SK-N-SH treated with all-trans-retinoic acid at 6 μM for 48 hours (cell line): ENCODE data around the gene KRT26.

Experiments used
- ARNTL ChIP-seq: fragments of 450-650 bp; formaldehyde crosslinking; IDR thresholded peaks from 2 replicates; pipeline ENCODE4 v1.5.0; 2020; ENCODE audit warnings: low read depth, mild to moderate bottlenecking, moderate library complexity, borderline replicate concordance
- GLIS3 ChIP-seq: fragments of 250-450 bp; sonication (Bioruptor Pico); IDR thresholded peaks from 2 replicates; pipeline ENCODE4 v1.5.0; 2020; ENCODE audit warnings: mild to moderate bottlenecking, moderate library complexity
- PPARA ChIP-seq: fragments of 250-450 bp; sonication (Bioruptor Pico); IDR thresholded peaks from 2 replicates; pipeline ENCODE4 v1.5.0; 2020; ENCODE audit warnings: mild to moderate bottlenecking, borderline replicate concordance
- RARB ChIP-seq: fragments of 250-450 bp; sonication (Bioruptor Pico); IDR thresholded peaks from 2 replicates; pipeline ENCODE4 v1.8.0; 2021; ENCODE audit warnings: mild to moderate bottlenecking, moderate library complexity
- SNAI2 ChIP-seq: fragments of 250-450 bp; sonication (Bioruptor Pico); IDR thresholded peaks from 2 replicates; pipeline ENCODE4 v1.5.0; 2020; ENCODE audit warnings: mild to moderate bottlenecking, moderate library complexity
- TCF4 ChIP-seq: fragments of 250-450 bp; sonication (Bioruptor Pico); IDR thresholded peaks from 2 replicates; pipeline ENCODE4 v1.8.0; 2021; ENCODE audit warnings: mild to moderate bottlenecking, moderate library complexity, borderline replicate concordance
- ZFP3 ChIP-seq: fragments of 250-450 bp; sonication (Bioruptor Pico); IDR thresholded peaks from 2 replicates; pipeline ENCODE4 v1.5.0; 2020; ENCODE audit warnings: mild to moderate bottlenecking, moderate library complexity
- ZFP30 ChIP-seq: fragments of 450-650 bp; formaldehyde crosslinking; IDR thresholded peaks from 2 replicates; pipeline ENCODE4 v1.5.0; 2022; ENCODE audit warnings: mild to moderate bottlenecking, moderate library complexity
- ZNF8 ChIP-seq: fragments of 450-650 bp; formaldehyde crosslinking; IDR thresholded peaks from 2 replicates; pipeline ENCODE4 v1.5.0; 2020; ENCODE audit warnings: mild to moderate bottlenecking, moderate library complexity
- TF ChIP-seq, protein P1 (sequence below): fragments of 250-450 bp; sonication (Bioruptor Pico); IDR thresholded peaks from 2 replicates; pipeline ENCODE4 v1.5.1; 2021; ENCODE audit warnings: mild to moderate bottlenecking, moderate library complexity
- TF ChIP-seq, protein P2 (sequence below): fragments of 250-450 bp; sonication (Bioruptor Pico); IDR thresholded peaks from 2 replicates; pipeline ENCODE4 v1.8.0; 2020; ENCODE audit warnings: mild to moderate bottlenecking, moderate library complexity, borderline replicate concordance
- TF ChIP-seq, protein P3 (sequence below): fragments of 250-450 bp; sonication (Bioruptor Pico); IDR thresholded peaks from 2 replicates; pipeline ENCODE4 v1.5.0; 2020; ENCODE audit warnings: mild to moderate bottlenecking, moderate library complexity

DNA sequence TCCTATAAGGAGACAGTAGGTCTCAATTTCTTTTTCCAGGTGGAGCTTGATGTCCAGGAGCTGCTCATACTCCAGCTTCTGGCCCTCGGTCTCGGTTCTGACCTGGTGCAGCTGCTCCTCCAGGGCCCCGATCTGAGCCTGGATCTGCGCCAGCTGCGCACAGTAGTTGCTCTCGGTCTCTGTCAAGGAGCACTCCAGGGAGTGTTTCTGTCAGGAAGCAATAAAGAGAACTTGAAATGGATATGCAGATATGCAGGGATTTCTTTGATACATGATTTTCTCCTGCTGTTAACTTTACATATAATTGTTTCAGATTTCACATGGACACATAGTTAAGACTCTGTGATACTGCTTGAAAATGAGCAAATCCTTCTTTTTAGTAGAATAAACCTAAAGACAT is 21.6 kb downstream of the KRT26 start:
- TF ChIP-seq GLIS3 (CRISPR knock-in tag) (no peak), PPARA (CRISPR knock-in tag) (no peak), ARNTL (CRISPR knock-in tag) (no peak), ZFP3 (CRISPR knock-in tag) (no peak), TCF4 (no peak), ZFP30 (CRISPR knock-in tag) (no peak), SNAI2 (CRISPR knock-in tag) (no peak), RARB (no peak), ZNF8 (CRISPR knock-in tag) (no peak)
- TF ChIP-seq, protein P1, sequence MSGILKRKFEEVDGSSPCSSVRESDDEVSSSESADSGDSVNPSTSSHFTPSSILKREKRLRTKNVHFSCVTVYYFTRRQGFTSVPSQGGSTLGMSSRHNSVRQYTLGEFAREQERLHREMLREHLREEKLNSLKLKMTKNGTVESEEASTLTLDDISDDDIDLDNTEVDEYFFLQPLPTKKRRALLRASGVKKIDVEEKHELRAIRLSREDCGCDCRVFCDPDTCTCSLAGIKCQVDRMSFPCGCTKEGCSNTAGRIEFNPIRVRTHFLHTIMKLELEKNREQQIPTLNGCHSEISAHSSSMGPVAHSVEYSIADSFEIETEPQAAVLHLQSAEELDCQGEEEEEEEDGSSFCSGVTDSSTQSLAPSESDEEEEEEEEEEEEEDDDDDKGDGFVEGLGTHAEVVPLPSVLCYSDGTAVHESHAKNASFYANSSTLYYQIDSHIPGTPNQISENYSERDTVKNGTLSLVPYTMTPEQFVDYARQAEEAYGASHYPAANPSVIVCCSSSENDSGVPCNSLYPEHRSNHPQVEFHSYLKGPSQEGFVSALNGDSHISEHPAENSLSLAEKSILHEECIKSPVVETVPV (CRISPR knock-in tag), result no peak
- TF ChIP-seq, protein P2, sequence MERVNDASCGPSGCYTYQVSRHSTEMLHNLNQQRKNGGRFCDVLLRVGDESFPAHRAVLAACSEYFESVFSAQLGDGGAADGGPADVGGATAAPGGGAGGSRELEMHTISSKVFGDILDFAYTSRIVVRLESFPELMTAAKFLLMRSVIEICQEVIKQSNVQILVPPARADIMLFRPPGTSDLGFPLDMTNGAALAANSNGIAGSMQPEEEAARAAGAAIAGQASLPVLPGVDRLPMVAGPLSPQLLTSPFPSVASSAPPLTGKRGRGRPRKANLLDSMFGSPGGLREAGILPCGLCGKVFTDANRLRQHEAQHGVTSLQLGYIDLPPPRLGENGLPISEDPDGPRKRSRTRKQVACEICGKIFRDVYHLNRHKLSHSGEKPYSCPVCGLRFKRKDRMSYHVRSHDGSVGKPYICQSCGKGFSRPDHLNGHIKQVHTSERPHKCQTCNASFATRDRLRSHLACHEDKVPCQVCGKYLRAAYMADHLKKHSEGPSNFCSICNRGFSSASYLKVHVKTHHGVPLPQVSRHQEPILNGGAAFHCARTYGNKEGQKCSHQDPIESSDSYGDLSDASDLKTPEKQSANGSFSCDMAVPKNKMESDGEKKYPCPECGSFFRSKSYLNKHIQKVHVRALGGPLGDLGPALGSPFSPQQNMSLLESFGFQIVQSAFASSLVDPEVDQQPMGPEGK, result no peak
- TF ChIP-seq, protein P3, sequence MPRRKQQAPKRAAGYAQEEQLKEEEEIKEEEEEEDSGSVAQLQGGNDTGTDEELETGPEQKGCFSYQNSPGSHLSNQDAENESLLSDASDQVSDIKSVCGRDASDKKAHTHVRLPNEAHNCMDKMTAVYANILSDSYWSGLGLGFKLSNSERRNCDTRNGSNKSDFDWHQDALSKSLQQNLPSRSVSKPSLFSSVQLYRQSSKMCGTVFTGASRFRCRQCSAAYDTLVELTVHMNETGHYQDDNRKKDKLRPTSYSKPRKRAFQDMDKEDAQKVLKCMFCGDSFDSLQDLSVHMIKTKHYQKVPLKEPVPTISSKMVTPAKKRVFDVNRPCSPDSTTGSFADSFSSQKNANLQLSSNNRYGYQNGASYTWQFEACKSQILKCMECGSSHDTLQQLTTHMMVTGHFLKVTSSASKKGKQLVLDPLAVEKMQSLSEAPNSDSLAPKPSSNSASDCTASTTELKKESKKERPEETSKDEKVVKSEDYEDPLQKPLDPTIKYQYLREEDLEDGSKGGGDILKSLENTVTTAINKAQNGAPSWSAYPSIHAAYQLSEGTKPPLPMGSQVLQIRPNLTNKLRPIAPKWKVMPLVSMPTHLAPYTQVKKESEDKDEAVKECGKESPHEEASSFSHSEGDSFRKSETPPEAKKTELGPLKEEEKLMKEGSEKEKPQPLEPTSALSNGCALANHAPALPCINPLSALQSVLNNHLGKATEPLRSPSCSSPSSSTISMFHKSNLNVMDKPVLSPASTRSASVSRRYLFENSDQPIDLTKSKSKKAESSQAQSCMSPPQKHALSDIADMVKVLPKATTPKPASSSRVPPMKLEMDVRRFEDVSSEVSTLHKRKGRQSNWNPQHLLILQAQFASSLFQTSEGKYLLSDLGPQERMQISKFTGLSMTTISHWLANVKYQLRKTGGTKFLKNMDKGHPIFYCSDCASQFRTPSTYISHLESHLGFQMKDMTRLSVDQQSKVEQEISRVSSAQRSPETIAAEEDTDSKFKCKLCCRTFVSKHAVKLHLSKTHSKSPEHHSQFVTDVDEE (CRISPR knock-in tag), result no peak
